LNCaP clone FGC (cell line): Measurements from ENCODE around the gene ITGA11.

ENCODE experiments used
- DNase-seq: peaks from one replicate; pipeline ENCODE4 v3.0.0-alpha.2; 2011; ENCODE audit warnings: low read depth
- H3K4me3 ChIP-seq: 2 replicates; pipeline ENCODE4 v1.5.1; 2011; ENCODE audit warnings: mild to moderate bottlenecking, low read depth, low read length, control low read depth
- CTCF ChIP-seq: IDR thresholded peaks from 2 replicates; pipeline ENCODE4 v1.5.1; 2012; ENCODE audit warnings: mild to moderate bottlenecking; ENCODE audit not compliant: control insufficient read depth, insufficient read depth; ENCODE audit errors: extremely low read depth

The ITGA11 gene

GRCh38 chr15:68375191-68375631 is 56.8 kb downstream of the ITGA11 start:
- TF ChIP-seq CTCF = no peak
- H3K4me3 ChIP-seq = no peak overlapping the region
- no peak for DNase-seq

- H3K4me3 ChIP-seq = no peak overlapping the region
- DNase-seq = no peak
- TF ChIP-seq CTCF = no peak
Measured at GRCh38 chr15:68374168-68374745, 57.7 kb downstream of the ITGA11 start.

GRCh38 chr15:68373028-68373427 is 58.9 kb downstream of the ITGA11 start:
- TF ChIP-seq CTCF = no peak
- no peak for DNase-seq
- no peak overlapping the region for H3K4me3 ChIP-seq

GRCh38 chr15:68372291-68372811 is 59.6 kb downstream of the ITGA11 start:
- no peak overlapping the region for H3K4me3 ChIP-seq
- DNase-seq = no peak
- no peak; the same call in none of the 2 replicates for TF ChIP-seq CTCF

GRCh38 chr15:68371851-68372250 is 60.1 kb downstream of the ITGA11 start:
- no peak for DNase-seq
- TF ChIP-seq CTCF = no peak
- H3K4me3 ChIP-seq = no peak overlapping the region

- TF ChIP-seq CTCF = no peak
- DNase-seq = no peak
- no peak overlapping the region for H3K4me3 ChIP-seq
Measured at GRCh38 chr15:68371160-68371559, 60.8 kb downstream of the ITGA11 start.

- TF ChIP-seq CTCF = no peak
- no peak overlapping the region for H3K4me3 ChIP-seq
- no peak for DNase-seq
Measured at GRCh38 chr15:68370768-68371151, 61.2 kb downstream of the ITGA11 start.
